Psoas muscle (tissue), 8 donors: ENCODE measurements around the gene MED13L. TPM values are rescaled to one million over a fixed set of nuclear protein-coding genes. Genes with fewer than 3 reads are reported as not detected.

Experiments used
- ATAC-seq, 4 donors: fragments of 200-7000 bp; cut with Tn5 transposase; one replicate each; pipeline ENCODE4 v1.9.1; 2020; ENCODE audit warnings: moderate library complexity in 3 of 4, mild to moderate bottlenecking in 2 of 4
- DNase-seq, 2 donors: peaks; one replicate each; pipeline ENCODE4 v3.0.0-alpha.2; 2020
- H3K27ac ChIP-seq: fragments of 200-600 bp; one replicate; pipeline ENCODE4 v1.8.0; 2022
- H3K27me3 ChIP-seq, 3 donors: fragments of 200-600 bp in 1 of 3; one replicate each; pipeline versions ENCODE4 v1.6.1 to v1.8.0; 2013 to 2022; ENCODE audit warnings: low read length in 2 of 3, mild to moderate bottlenecking in 2 of 3, moderate library complexity in 1 of 3; ENCODE audit not compliant: insufficient read depth in 3 of 3
- H3K36me3 ChIP-seq, 2 donors: fragments of 200-600 bp in 1 of 2; one replicate each; pipeline versions ENCODE4 v1.6.1 to v1.8.0; 2013 to 2022; ENCODE audit warnings: low read depth in 1 of 2, mild to moderate bottlenecking in 1 of 2, moderate library complexity in 1 of 2; ENCODE audit not compliant: insufficient read depth in 1 of 2
- H3K4me1 ChIP-seq: fragments of 200-600 bp; one replicate; pipeline ENCODE4 v1.8.0; 2022
- H3K4me3 ChIP-seq: fragments of 200-600 bp; one replicate; pipeline ENCODE4 v1.8.0; 2022; ENCODE audit warnings: mild to moderate bottlenecking
- H3K9me3 ChIP-seq: fragments of 200-600 bp; one replicate; pipeline ENCODE4 v1.8.0; 2022
- CTCF ChIP-seq: fragments of 200-600 bp; IDR thresholded peaks from one replicate; pipeline ENCODE4 v1.8.0; 2022; ENCODE audit warnings: antibody characterized with exemption
- WGBS, 3 donors: extraction: QIAGEN DNeasy Blood & Tissue Kit; methylation state at CpG; one replicate each; pipeline versions ENCODE4 v1.1.6 to v1.1.7; 2013; 5-methylcytosine and 5-hydroxymethylcytosine counted together
- intact Hi-C, 2 donors: fragments of 100-400 bp; cut with DNase I; formaldehyde crosslinking; loops; one replicate each; pipeline versions ENCODE4 v1.11.0 to v1.14.2; 2022
- polyA plus RNA-seq, 3 donors: library from polyadenylated mRNA; stranded (reverse); fragments of 200-250 nt; gene quantifications; one replicate each; pipeline ENCODE4 v1.2.3, GENCODE V29; 2013
- total RNA-seq, 4 donors: library from RNA; stranded (reverse); fragmentation: NEBNext Ultra II Directional in 2 of 4; extraction: Animal tissue kit (Norgen Biotek cat#: 25700) in 2 of 4; gene quantifications; one replicate each; pipeline versions ENCODE4 v1.2.1 to v1.2.4, GENCODE V29; 2021 to 2023
- donor health status: healthy with polysubstance abuse.
- donor health status: DM: no; HTN: no; CAD: no; lungs with moderate emphysema.
- donor health status: Bipolar disorder and iron deficiency.
- donor health status: healthy.
- donor health status: DM: yes; HTN: yes; CAD: no.
- donor health status: DM: no; HTN: no; CAD: no.
- donor health status: DM: no; HTN: no; CAD: no.
- donor health status: DM: yes; HTN: yes; CAD: no.

The MED13L gene
- total and polyA plus RNA-seq, 7 donors = 8.9 to 90.5 (median 72.5) TPM

- 83 to 86% (median 83%) methylated on average over 24 of the region's 24 CpGs for WGBS, 3 donors
- no peak for DNase-seq
- H3K36me3 ChIP-seq = no peaks in the 10 kb centered on the region
- no peaks in the 10 kb centered on the region for H3K9me3 ChIP-seq
- no peaks in the 10 kb centered on the region for H3K27me3 ChIP-seq
- no peaks in the 10 kb centered on the region for H3K4me1 ChIP-seq
- H3K4me3 ChIP-seq = no peak overlapping the region
- no peak for TF ChIP-seq CTCF
- ATAC-seq = no peak
- no peak overlapping the region for H3K27ac ChIP-seq
- intact Hi-C loops = no loop called here
Measured at GRCh38 chr12:115944837-115945490, 332.5 kb downstream of the MED13L start.

GRCh38 chr12:115944392-115944742 is 333.1 kb downstream of the MED13L start:
- WGBS, 3 donors = 92 to 95% (median 93%) methylated on average over 8 of the region's 8 CpGs
- Histone ChIP-seq H3K4me3 (no peak overlapping the region), H3K36me3 (no peaks in the 10 kb centered on the region), H3K9me3 (no peaks in the 10 kb centered on the region), H3K27ac (no peak overlapping the region), H3K4me1 (no peaks in the 10 kb centered on the region), H3K27me3 (no peaks in the 10 kb centered on the region)
- no peak for TF ChIP-seq CTCF
- ATAC-seq = no peak
- DNase-seq = no peak
- intact Hi-C loops = no loop called here

- Histone ChIP-seq H3K27me3 (no peaks in the 10 kb centered on the region), H3K4me3 (no peak overlapping the region), H3K4me1 (no peaks in the 10 kb centered on the region), H3K36me3 (no peaks in the 10 kb centered on the region), H3K27ac (no peak overlapping the region), H3K9me3 (no peaks in the 10 kb centered on the region)
- intact Hi-C loops = no loop called here
- DNase-seq (peak in 1 of 2 donors; percentile 43), ATAC-seq (no peak)
- WGBS, 3 donors = 33 to 48% (median 39%) methylated on average over 13 of the region's 13 CpGs
- TF ChIP-seq CTCF = no peak
Measured at GRCh38 chr12:115943630-115944391, 333.7 kb downstream of the MED13L start.

- no peaks in the 10 kb centered on the region for H3K4me1 ChIP-seq
- no peak overlapping the region for H3K4me3 ChIP-seq
- 65 to 81% (median 66%) methylated on average over 7 of the region's 7 CpGs for WGBS, 3 donors
- ATAC-seq = no peak
- intact Hi-C loops = no loop called here
- TF ChIP-seq CTCF = no peak
- no peak overlapping the region for H3K27ac ChIP-seq
- H3K9me3 ChIP-seq = no peaks in the 10 kb centered on the region
- H3K36me3 ChIP-seq = no peaks in the 10 kb centered on the region
- no peaks in the 10 kb centered on the region for H3K27me3 ChIP-seq
- no peak for DNase-seq
Measured at GRCh38 chr12:115943310-115943629, 334.2 kb downstream of the MED13L start.

- intact Hi-C loops = no loop called here
Measured at GRCh38 chr12:115942346-115942745, 335.1 kb downstream of the MED13L start.

More at GRCh38 chr12:115942346-115942745, 335.1 kb downstream of the MED13L start:
- Histone ChIP-seq H3K9me3 (no peaks in the 10 kb centered on the region), H3K27me3 (no peaks in the 10 kb centered on the region), H3K4me3 (no peak overlapping the region), H3K4me1 (no peaks in the 10 kb centered on the region), H3K36me3 (no peaks in the 10 kb centered on the region), H3K27ac (no peak overlapping the region)
- DNase-seq = no peak
- 77 to 100% (median 82%) methylated on average over 1 of the region's 1 CpG for WGBS, 3 donors
- TF ChIP-seq CTCF = no peak
- no peak for ATAC-seq
